Measurements from ENCODE around the gene SNTA1. TPM values are rescaled to one million over a fixed set of nuclear protein-coding genes. Genes with fewer than 3 reads are reported as not detected.

Gene SNTA1
- total RNA-seq (2021; ENCODE audit: unreplicated experiment) = 14.6 TPM
- polyA plus RNA-seq (2012) = 17.1 and 17.5 TPM in 2 replicates
- Bru-seq, nascent RNA = percentile 40 among the genes with signal in this experiment
- percentile 41 among the genes with signal in this experiment for BruChase-seq, experiment 1, labeled RNA remaining after a 6-hour chase
- BruChase-seq, experiment 2, labeled RNA remaining after a 2-hour chase = percentile 42 among the genes with signal in this experiment
- long read RNA-seq, transcript SNTA1-201 (8 exons, 2,342 nt) = major isoform, 15 of 27 reads
- long read RNA-seq, partial matches to known transcripts = 5 of 27 reads
- long read RNA-seq, other reads (novel, unspliced or antisense) = 7 of 27 reads

DNA sequence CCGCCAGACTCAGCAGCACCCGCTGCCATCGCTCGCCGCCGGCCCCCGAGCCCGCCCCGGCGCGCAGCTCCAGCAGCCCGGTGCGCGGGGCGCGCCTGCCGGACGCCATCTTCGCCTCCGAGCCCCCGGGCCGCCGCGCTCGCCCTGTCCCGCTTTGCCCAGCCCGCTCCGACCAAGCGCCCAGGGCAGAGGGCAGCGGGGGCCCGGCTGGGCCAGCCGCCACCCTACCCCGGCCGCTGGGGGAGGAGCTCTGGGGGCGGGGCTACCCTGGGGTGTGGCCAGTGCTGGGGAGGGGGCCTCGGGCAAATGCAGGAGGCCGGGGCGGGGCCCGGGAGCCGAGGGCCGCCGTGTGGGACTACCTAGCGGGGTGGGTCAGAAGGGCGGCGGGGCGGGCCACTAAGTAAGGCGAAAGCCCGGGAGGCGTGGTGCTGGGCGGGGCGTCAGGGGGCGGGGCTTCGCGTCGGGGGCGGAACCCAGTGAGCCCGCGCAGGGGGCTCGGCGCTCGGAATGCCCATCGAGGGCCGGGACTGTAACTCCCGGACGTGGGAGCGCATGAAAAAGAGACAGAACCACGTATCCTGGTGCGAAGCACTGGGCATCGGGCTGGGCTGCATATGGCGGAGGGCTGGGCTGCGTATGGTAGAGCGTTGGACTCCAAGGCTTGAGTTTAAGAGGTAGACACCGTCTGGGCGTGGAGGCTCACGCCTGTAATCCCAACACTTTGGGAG, at the start of gene SNTA1:
TSS of gene SNTA1 (minus strand) at position 252 of the 728 bp plus-strand sequence. CDS start at position 109, 143 bp downstream.
- H3K27me3 ChIP-seq (ENCODE audit: insufficient read depth, low read length) = no peaks in the 10 kb centered on the region
- peak within 1 kb of the TSS; percentile 63; the same call in 1 of the 2 replicates for H3K27ac ChIP-seq (ENCODE audit: low read depth, low read length)
- ATAC-seq (peak; percentile 91), DNase-seq (ENCODE audit: low read depth, low spot score) (no peak)
- ChIA-PET POLR2A (interaction anchor here (0.6 to 1.7 kb wide), 3 partner anchors 9 to 46 kb away, joined by 3 to 5 read pairs (median 5); partner anchors contain the start of genes CBFA2T2 and CDK5RAP1), CTCF (interaction anchor here (1.0 to 1.4 kb wide), 3 partner anchors 10 to 28 kb away, joined by 3 to 6 read pairs (median 3); no protein-coding TSS in a partner anchor), RAD21 (ENCODE audit: low non-redundant PET in 1 of 2, low total read pairs in 2 of 2, uncharacterized antibody in 2 of 2, unreplicated experiment in 2 of 2) (interaction anchor here in 1 of 2 experiments (0.6 kb wide), 1 partner anchor 217 kb away, joined by 5 read pairs; no protein-coding TSS in a partner anchor)
- no peaks in the 10 kb centered on the region for H3K9me2 ChIP-seq (ENCODE audit: insufficient read depth)
- peak within 1 kb of the TSS; percentile 85 for H3K4me2 ChIP-seq (ENCODE audit: low read length)
- intact Hi-C loops (cut with micrococcal nuclease) = loop anchor here (2.0 kb wide), 1 partner anchor 43 kb away; the partner anchor contains the start of gene CDK5RAP1
- no peaks in the 10 kb centered on the region for H4K20me1 ChIP-seq (ENCODE audit: insufficient read depth)
- no peaks in the 10 kb centered on the region for H3K9me3 ChIP-seq (ENCODE audit: control insufficient read depth in 1 of 2, insufficient read depth in 1 of 2, low read depth in 1 of 2, low read length in 2 of 2)
- peak within 1 kb of the TSS; percentile 57 to 69 for H3K4me3 ChIP-seq (replicated peaks in 1 of 2; ENCODE audit: low read depth in 1 of 2, low read length in 2 of 2)
- H3K9ac ChIP-seq (ENCODE audit: low read length) = peak within 1 kb of the TSS; percentile 67
- BruUV-seq (replicated peaks) = no TSS peak
- no peaks in the 10 kb centered on the region for H3K36me3 ChIP-seq (ENCODE audit: control insufficient read depth in 1 of 2, insufficient read depth in 2 of 2, low read length in 2 of 2)
- H3K4me1 ChIP-seq (ENCODE audit: control insufficient read depth in 1 of 2, insufficient read depth in 2 of 2, low read length in 2 of 2) = peaks cover 12 to 22% of the 10 kb centered on the region in 2 experiments
- H3K79me2 ChIP-seq (ENCODE audit: insufficient read depth, low read length) = no peaks in the 10 kb centered on the region
- H2AFZ ChIP-seq (ENCODE audit: low read depth, low read length, poor library complexity, severe bottlenecking) = peak within 1 kb of the TSS; percentile 95
- TF ChIP-seq ZNF274 (IDR thresholded peaks at IDR 0.05; ENCODE audit: low read depth, low read length) = no peak
- no peak for TF ChIP-seq SIN3A (IDR thresholded peaks at IDR 0.05; ENCODE audit: low read depth)
- TF ChIP-seq POLR2AphosphoS5 (IDR thresholded peaks at IDR 0.05; ENCODE audit: low read depth, low read length) = peak; percentile 44; the same call in 1 of the 2 replicates
- no peak for TF ChIP-seq EGR1 (IDR thresholded peaks at IDR 0.05; ENCODE audit: low read depth)
- TF ChIP-seq JUND (IDR thresholded peaks at IDR 0.05) = no peak
- TF ChIP-seq POLR2A (IDR thresholded peaks at IDR 0.05; ENCODE audit: borderline replicate concordance, extremely low read depth, insufficient read depth, insufficient read length) = no peak
- TF ChIP-seq SRF (IDR thresholded peaks at IDR 0.05; ENCODE audit: low read depth) = no peak
- 0 out of 2 replicates have a peak, but pooled peaks have one; percentile 29 for TF ChIP-seq ZFX (IDR thresholded peaks at IDR 0.05)
- TF ChIP-seq ELF1 (IDR thresholded peaks at IDR 0.05; ENCODE audit: borderline replicate concordance, low read depth) = no peak
- TF ChIP-seq TCF7L2 (IDR thresholded peaks at IDR 0.05; ENCODE audit: borderline replicate concordance, extremely low read depth, insufficient read depth, insufficient read length) = no peak
- TF ChIP-seq, protein P1, sequence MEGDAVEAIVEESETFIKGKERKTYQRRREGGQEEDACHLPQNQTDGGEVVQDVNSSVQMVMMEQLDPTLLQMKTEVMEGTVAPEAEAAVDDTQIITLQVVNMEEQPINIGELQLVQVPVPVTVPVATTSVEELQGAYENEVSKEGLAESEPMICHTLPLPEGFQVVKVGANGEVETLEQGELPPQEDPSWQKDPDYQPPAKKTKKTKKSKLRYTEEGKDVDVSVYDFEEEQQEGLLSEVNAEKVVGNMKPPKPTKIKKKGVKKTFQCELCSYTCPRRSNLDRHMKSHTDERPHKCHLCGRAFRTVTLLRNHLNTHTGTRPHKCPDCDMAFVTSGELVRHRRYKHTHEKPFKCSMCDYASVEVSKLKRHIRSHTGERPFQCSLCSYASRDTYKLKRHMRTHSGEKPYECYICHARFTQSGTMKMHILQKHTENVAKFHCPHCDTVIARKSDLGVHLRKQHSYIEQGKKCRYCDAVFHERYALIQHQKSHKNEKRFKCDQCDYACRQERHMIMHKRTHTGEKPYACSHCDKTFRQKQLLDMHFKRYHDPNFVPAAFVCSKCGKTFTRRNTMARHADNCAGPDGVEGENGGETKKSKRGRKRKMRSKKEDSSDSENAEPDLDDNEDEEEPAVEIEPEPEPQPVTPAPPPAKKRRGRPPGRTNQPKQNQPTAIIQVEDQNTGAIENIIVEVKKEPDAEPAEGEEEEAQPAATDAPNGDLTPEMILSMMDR (IDR thresholded peaks at IDR 0.05 in 2 of 3, conservative IDR thresholded peaks at IDR 0.05 in 1 of 3; ENCODE audit: borderline replicate concordance in 1 of 3, insufficient read depth in 1 of 3, low read depth in 2 of 3, low read length in 2 of 3) = no peak
- TF ChIP-seq EZH2phosphoT487 (IDR thresholded peaks at IDR 0.05; ENCODE audit: borderline replicate concordance) = no peak
- no peak for TF ChIP-seq RAD21 (IDR thresholded peaks at IDR 0.05; ENCODE audit: low read depth)

Measured in HCT116 (cell line).